Nephron (organoid): ENCODE data around the gene BCL11A.

Source experiments
- H3K27ac Mint-ChIP-seq, 3 experiments: 2 replicates each; pipeline ENCODE4 v1.8.0; 2020; ENCODE audit warnings: mixed read lengths in 3 of 3, mild to moderate bottlenecking in 2 of 3, moderate library complexity in 1 of 3
- H3K27me3 Mint-ChIP-seq: 2 replicates; pipeline ENCODE4 v1.8.0; 2021; ENCODE audit warnings: low read depth, mild to moderate bottlenecking, moderate library complexity, mixed read lengths
- H3K36me3 Mint-ChIP-seq: 2 replicates; pipeline ENCODE4 v1.8.0; 2020; ENCODE audit warnings: low read depth, mixed read lengths
- H3K4me1 Mint-ChIP-seq: 2 replicates; pipeline ENCODE4 v1.8.0; 2020; ENCODE audit warnings: mixed read lengths
- H3K4me3 Mint-ChIP-seq, 3 experiments: 2 replicates each; pipeline ENCODE4 v1.8.0; 2020; ENCODE audit warnings: mild to moderate bottlenecking in 3 of 3, mixed read lengths in 3 of 3, moderate library complexity in 2 of 3
- H3K9me3 Mint-ChIP-seq: 2 replicates; pipeline ENCODE4 v1.8.0; 2020; ENCODE audit warnings: mixed read lengths
- CTCF ChIP-seq, 3 experiments: fragments of 200-600 bp; sonication (generic); IDR thresholded peaks; one replicate each; pipeline ENCODE4 v1.5.0; 2021; ENCODE audit warnings: antibody characterized with exemption in 3 of 3; ENCODE audit not compliant: unreplicated experiment in 3 of 3

BCL11A gene

GRCh38 chr2:60548845-60549237 lies 4.6 kb downstream of the BCL11A start:
- peaks cover 13% of the 10 kb centered on the region for H3K27me3 Mint-ChIP-seq

GRCh38 chr2:60548311-60548710 lies 5.1 kb downstream of the BCL11A start:
- H3K27ac Mint-ChIP-seq, result peak overlapping the region; percentile 92 to 99 (median 93)
- no peak for TF ChIP-seq CTCF (IDR thresholded peaks at IDR 0.05; ENCODE audit: unreplicated experiment in 3 of 3)
- peaks cover 13% of the 10 kb centered on the region for H3K27me3 Mint-ChIP-seq
- H3K36me3 Mint-ChIP-seq, result peaks cover 27% of the 10 kb centered on the region
- H3K9me3 Mint-ChIP-seq, result no peaks in the 10 kb centered on the region
- H3K4me3 Mint-ChIP-seq, result peak overlapping the region; percentile 94 to 98 (median 94)
- H3K4me1 Mint-ChIP-seq, result peaks cover 53% of the 10 kb centered on the region

More at GRCh38 chr2:60548845-60549237, 4.6 kb downstream of the BCL11A start:
- Mint-ChIP-seq H3K9me3 (no peaks in the 10 kb centered on the region), H3K27ac (peak overlapping the region; percentile 92 to 99 (median 93)), H3K36me3 (peaks cover 25% of the 10 kb centered on the region), H3K4me3 (peak overlapping the region; percentile 94 to 98 (median 94)), H3K4me1 (peaks cover 51% of the 10 kb centered on the region)
- no peak for TF ChIP-seq CTCF (IDR thresholded peaks at IDR 0.05; ENCODE audit: unreplicated experiment in 3 of 3)

GRCh38 chr2:60547841-60548240 lies 5.6 kb downstream of the BCL11A start:
- peaks cover 13% of the 10 kb centered on the region for H3K27me3 Mint-ChIP-seq
- H3K4me3 Mint-ChIP-seq, result peak overlapping the region; percentile 50 to 98 (median 94)
- TF ChIP-seq CTCF (IDR thresholded peaks at IDR 0.05; ENCODE audit: unreplicated experiment in 3 of 3), result no peak
- H3K36me3 Mint-ChIP-seq, result peaks cover 30% of the 10 kb centered on the region
- no peaks in the 10 kb centered on the region for H3K9me3 Mint-ChIP-seq
- peaks cover 56% of the 10 kb centered on the region for H3K4me1 Mint-ChIP-seq
- H3K27ac Mint-ChIP-seq, result peak overlapping the region in 1 of 3 experiments; percentile 99

GRCh38 chr2:60546756-60547420 lies 6.6 kb downstream of the BCL11A start:
- Mint-ChIP-seq H3K4me3 (peak overlapping the region; percentile 21 to 98 (median 94)), H3K27ac (peak overlapping the region in 1 of 3 experiments; percentile 23), H3K36me3 (peaks cover 35% of the 10 kb centered on the region), H3K27me3 (peaks cover 11% of the 10 kb centered on the region), H3K4me1 (peaks cover 56% of the 10 kb centered on the region), H3K9me3 (no peaks in the 10 kb centered on the region)
- TF ChIP-seq CTCF (IDR thresholded peaks at IDR 0.05; ENCODE audit: unreplicated experiment in 3 of 3), result no peak

GRCh38 chr2:60544954-60545560 lies 8.4 kb downstream of the BCL11A start:
- Mint-ChIP-seq H3K36me3 (peaks cover 35% of the 10 kb centered on the region), H3K4me1 (peaks cover 67% of the 10 kb centered on the region), H3K27ac (no peak overlapping the region), H3K4me3 (peak overlapping the region in 1 of 3 experiments; percentile 32), H3K9me3 (no peaks in the 10 kb centered on the region), H3K27me3 (peaks cover 9% of the 10 kb centered on the region)
- TF ChIP-seq CTCF (IDR thresholded peaks at IDR 0.05; ENCODE audit: unreplicated experiment in 3 of 3), result no peak
